GM12872 (cell line): ENCODE data around the gene SIX1.

Experiments used
- TF ChIP-seq, protein P1 (sequence below): IDR thresholded peaks from 3 replicates; pipeline ENCODE4 v1.5.1; 2011; ENCODE audit warnings: low read depth, mild to moderate bottlenecking, low read length, moderate library complexity; ENCODE audit not compliant: insufficient read depth

SIX1 gene

GRCh38 chr14:60654334-60654821, 5.1 kb upstream of the SIX1 start:
- TF ChIP-seq, protein P1, sequence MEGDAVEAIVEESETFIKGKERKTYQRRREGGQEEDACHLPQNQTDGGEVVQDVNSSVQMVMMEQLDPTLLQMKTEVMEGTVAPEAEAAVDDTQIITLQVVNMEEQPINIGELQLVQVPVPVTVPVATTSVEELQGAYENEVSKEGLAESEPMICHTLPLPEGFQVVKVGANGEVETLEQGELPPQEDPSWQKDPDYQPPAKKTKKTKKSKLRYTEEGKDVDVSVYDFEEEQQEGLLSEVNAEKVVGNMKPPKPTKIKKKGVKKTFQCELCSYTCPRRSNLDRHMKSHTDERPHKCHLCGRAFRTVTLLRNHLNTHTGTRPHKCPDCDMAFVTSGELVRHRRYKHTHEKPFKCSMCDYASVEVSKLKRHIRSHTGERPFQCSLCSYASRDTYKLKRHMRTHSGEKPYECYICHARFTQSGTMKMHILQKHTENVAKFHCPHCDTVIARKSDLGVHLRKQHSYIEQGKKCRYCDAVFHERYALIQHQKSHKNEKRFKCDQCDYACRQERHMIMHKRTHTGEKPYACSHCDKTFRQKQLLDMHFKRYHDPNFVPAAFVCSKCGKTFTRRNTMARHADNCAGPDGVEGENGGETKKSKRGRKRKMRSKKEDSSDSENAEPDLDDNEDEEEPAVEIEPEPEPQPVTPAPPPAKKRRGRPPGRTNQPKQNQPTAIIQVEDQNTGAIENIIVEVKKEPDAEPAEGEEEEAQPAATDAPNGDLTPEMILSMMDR = no peak; the same call in 2 of the 3 replicates

- TF ChIP-seq, protein P1 = peak; percentile 11; the same call in 1 of the 3 replicates
Observed at GRCh38 chr14:60653701-60654161, 4.5 kb upstream of the SIX1 start.

- TF ChIP-seq, protein P1 = no peak
Observed at GRCh38 chr14:60652674-60653651, 3.7 kb upstream of the SIX1 start.

DNA sequence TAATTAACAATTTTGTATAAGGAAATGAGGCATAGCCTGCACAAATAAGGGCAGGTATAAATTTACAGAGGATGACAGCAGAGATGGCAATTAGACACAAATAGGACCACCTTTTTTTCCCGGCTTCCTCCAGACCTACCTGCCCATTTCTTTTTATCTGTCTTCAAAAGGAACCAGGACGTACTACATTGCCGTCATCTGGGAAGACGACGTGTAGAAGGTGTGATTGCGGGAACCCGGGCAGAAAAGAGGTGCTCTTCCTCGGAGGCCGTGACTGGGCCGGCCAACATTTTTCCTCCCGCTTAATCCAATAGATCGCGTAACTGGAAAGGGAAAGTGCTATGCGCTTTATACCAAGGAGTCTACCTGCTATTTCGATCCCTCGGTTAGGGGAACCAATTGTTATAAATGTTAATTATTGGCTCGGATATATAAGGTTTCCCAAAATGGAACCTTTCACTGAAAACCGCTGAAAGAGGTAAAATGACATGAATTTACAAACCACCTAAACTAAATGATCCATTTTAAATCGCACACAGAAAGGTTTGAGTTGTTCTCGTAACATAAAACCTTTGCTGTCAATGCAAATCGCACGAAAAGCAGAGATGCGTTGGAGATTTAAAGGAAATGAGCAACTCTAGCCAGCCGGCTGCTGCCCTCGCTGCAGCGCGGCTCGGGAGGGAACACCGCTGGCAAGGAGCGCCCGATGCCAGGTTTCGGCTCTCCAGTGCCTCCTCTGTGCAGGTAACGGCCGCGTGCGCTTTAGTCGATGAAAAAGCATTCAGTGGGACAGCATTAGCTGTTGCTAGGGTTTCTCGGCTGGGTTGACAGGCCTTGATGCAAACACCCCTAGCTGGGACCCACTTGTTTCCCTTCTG, 2.8 kb upstream of the SIX1 start:
- TF ChIP-seq, protein P1 = no peak

GRCh38 chr14:60651086-60651795, 2.0 kb upstream of the SIX1 start:
- TF ChIP-seq, protein P1 = no peak

DNA sequence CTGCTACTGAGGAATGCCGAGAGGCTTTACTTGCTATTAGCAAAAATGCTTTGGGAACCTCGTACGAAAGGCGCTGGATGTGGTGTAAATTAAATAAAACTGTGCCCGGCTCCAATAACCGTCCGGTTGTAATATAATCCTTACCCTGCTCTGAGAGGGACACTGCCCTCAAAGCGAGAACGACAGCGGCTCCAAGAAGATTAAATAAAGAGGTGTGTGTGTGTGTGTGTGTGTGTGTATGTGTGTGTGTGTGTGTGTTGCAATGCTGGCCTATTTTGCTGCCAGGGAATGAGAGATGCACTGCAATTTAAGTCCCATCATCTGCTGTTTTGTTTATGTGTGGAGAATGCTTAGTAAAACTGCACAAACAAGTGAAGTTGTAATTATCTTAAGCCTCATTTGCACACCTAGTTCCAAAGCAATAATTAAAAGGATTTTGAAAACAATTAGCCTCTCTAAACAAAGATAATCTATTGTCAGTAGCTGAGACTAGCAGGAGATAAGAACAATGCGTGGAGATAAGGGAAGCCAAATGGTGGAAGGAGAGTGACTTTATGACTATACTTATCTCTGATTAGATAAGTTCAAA, 1.2 kb upstream of the SIX1 start:
- TF ChIP-seq, protein P1 = no peak
